Raji (cell line): ENCODE data around the gene PWWP2B.

Source experiments
- POLR2A ChIP-seq: IDR thresholded peaks from 2 replicates; pipeline ENCODE4 v1.6.1; 2011; ENCODE audit warnings: low read depth, low read length, control low read depth; ENCODE audit not compliant: insufficient read depth

PWWP2B gene

GRCh38 chr10:132443983-132444876, 47.2 kb downstream of the PWWP2B start:
- TF ChIP-seq POLR2A = no peak

- TF ChIP-seq POLR2A = no peak
Measured at GRCh38 chr10:132444877-132445351, 47.9 kb downstream of the PWWP2B start.

GRCh38 chr10:132445516-132446194, 48.7 kb downstream of the PWWP2B start:
- no peak for TF ChIP-seq POLR2A

GRCh38 chr10:132446195-132446581, 49.2 kb downstream of the PWWP2B start:
- TF ChIP-seq POLR2A = no peak

- no peak for TF ChIP-seq POLR2A
Measured at GRCh38 chr10:132446661-132447445, 49.9 kb downstream of the PWWP2B start.

- no peak for TF ChIP-seq POLR2A
Measured at GRCh38 chr10:132447446-132448247, 50.6 kb downstream of the PWWP2B start.

GRCh38 chr10:132448248-132448731, 51.3 kb downstream of the PWWP2B start:
- TF ChIP-seq POLR2A = no peak

- no peak for TF ChIP-seq POLR2A
Measured at GRCh38 chr10:132449051-132449810, 52.2 kb downstream of the PWWP2B start.

- TF ChIP-seq POLR2A = no peak
Measured at GRCh38 chr10:132449811-132450181, 52.8 kb downstream of the PWWP2B start.

- TF ChIP-seq POLR2A = no peak
Measured at GRCh38 chr10:132450466-132450824, 53.4 kb downstream of the PWWP2B start.

- TF ChIP-seq POLR2A = no peak
Measured at GRCh38 chr10:132450825-132451505, 54.0 kb downstream of the PWWP2B start.

GRCh38 chr10:132451506-132452215, 54.7 kb downstream of the PWWP2B start:
- TF ChIP-seq POLR2A = no peak

GRCh38 chr10:132452216-132452650, 55.2 kb downstream of the PWWP2B start:
- TF ChIP-seq POLR2A = no peak
